ENCODE data around the gene ME3.

ME3 gene

DNA sequence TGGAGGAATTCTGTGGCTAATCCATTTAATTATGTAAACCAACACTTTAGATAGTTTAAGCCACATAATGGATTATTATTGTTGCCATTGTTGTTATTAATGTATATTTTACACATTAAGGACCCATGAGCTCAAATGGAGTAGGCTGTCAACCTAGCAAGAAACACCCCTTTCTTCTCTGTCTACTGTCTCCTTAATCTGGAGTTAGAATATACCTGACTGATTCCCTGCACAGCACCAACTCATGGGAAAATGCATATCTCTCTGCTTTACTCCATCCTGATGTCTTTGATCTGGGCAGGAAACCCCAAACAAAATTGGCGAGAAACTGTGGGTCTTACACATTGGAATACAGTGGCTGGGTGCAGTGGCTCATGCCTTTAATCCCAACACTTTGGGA lies 24.0 kb upstream of the ME3 start:
- TF ChIP-seq, protein P1, sequence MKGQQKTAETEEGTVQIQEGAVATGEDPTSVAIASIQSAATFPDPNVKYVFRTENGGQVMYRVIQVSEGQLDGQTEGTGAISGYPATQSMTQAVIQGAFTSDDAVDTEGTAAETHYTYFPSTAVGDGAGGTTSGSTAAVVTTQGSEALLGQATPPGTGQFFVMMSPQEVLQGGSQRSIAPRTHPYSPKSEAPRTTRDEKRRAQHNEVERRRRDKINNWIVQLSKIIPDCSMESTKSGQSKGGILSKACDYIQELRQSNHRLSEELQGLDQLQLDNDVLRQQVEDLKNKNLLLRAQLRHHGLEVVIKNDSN (IDR thresholded peaks at IDR 0.05): no peak
- no peak for TF ChIP-seq RAD21 (IDR thresholded peaks at IDR 0.05; ENCODE audit: low read depth)
- TF ChIP-seq, protein P2, sequence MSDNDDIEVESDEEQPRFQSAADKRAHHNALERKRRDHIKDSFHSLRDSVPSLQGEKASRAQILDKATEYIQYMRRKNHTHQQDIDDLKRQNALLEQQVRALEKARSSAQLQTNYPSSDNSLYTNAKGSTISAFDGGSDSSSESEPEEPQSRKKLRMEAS (IDR thresholded peaks at IDR 0.05): no peak
- no peak for TF ChIP-seq FOXM1 (IDR thresholded peaks at IDR 0.05; ENCODE audit: borderline replicate concordance, low read depth)
- TF ChIP-seq ZBTB7A (IDR thresholded peaks at IDR 0.05; ENCODE audit: low read depth): no peak
- no peak for TF ChIP-seq NFIC (IDR thresholded peaks at IDR 0.05)
- TF ChIP-seq CEBPB (IDR thresholded peaks at IDR 0.05): no peak
- TF ChIP-seq YY1 (IDR thresholded peaks at IDR 0.05; ENCODE audit: low read depth): no peak
- no peak for TF ChIP-seq TEAD4 (IDR thresholded peaks at IDR 0.05)

DNA sequence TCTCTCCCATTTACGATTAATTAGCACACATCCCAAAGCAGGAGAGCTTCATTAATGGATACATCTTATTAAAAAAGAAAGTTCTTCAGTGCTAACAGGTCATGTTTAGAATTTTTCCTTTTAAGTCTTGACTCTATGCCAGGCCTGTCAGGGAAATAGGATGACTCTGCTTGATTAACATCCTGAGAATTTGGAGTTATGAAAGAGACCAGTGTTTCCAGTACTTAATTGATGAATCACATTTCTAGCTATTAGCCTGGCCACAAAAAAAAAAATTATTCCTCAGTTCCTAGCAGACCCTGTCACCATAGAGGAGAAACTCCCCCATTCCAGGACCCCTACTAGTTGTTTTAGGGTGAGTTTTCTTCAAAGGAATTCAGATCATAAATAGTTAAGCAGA lies 23.6 kb upstream of the ME3 start:
- TF ChIP-seq, protein P2 (IDR thresholded peaks at IDR 0.05): no peak
- TF ChIP-seq FOXM1 (IDR thresholded peaks at IDR 0.05; ENCODE audit: borderline replicate concordance, low read depth) (0 out of 2 replicates have a peak, but pooled peaks have one; percentile 63), TAF1 (IDR thresholded peaks at IDR 0.05; ENCODE audit: low read depth) (no peak), ZBTB7A (IDR thresholded peaks at IDR 0.05; ENCODE audit: low read depth) (no peak), TEAD4 (IDR thresholded peaks at IDR 0.05) (peak; percentile 91), NFIC (IDR thresholded peaks at IDR 0.05) (peak; percentile 82), RAD21 (IDR thresholded peaks at IDR 0.05; ENCODE audit: low read depth) (no peak), CREB1 (IDR thresholded peaks at IDR 0.05; ENCODE audit: low read depth) (no peak), EP300 (IDR thresholded peaks at IDR 0.05; ENCODE audit: borderline replicate concordance) (peak; percentile 80; the same call in 1 of the 2 replicates), EGR1 (IDR thresholded peaks at IDR 0.05) (no peak), YY1 (IDR thresholded peaks at IDR 0.05; ENCODE audit: low read depth) (no peak), CEBPB (IDR thresholded peaks at IDR 0.05) (peak; percentile 33; the same call in 1 of the 2 replicates), TCF12 (IDR thresholded peaks at IDR 0.05; ENCODE audit: low read depth) (peak; percentile 50)
- TF ChIP-seq, protein P3, sequence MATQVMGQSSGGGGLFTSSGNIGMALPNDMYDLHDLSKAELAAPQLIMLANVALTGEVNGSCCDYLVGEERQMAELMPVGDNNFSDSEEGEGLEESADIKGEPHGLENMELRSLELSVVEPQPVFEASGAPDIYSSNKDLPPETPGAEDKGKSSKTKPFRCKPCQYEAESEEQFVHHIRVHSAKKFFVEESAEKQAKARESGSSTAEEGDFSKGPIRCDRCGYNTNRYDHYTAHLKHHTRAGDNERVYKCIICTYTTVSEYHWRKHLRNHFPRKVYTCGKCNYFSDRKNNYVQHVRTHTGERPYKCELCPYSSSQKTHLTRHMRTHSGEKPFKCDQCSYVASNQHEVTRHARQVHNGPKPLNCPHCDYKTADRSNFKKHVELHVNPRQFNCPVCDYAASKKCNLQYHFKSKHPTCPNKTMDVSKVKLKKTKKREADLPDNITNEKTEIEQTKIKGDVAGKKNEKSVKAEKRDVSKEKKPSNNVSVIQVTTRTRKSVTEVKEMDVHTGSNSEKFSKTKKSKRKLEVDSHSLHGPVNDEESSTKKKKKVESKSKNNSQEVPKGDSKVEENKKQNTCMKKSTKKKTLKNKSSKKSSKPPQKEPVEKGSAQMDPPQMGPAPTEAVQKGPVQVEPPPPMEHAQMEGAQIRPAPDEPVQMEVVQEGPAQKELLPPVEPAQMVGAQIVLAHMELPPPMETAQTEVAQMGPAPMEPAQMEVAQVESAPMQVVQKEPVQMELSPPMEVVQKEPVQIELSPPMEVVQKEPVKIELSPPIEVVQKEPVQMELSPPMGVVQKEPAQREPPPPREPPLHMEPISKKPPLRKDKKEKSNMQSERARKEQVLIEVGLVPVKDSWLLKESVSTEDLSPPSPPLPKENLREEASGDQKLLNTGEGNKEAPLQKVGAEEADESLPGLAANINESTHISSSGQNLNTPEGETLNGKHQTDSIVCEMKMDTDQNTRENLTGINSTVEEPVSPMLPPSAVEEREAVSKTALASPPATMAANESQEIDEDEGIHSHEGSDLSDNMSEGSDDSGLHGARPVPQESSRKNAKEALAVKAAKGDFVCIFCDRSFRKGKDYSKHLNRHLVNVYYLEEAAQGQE (IDR thresholded peaks at IDR 0.05; ENCODE audit: low read depth): no peak
- TF ChIP-seq, protein P1 (IDR thresholded peaks at IDR 0.05): no peak

DNA sequence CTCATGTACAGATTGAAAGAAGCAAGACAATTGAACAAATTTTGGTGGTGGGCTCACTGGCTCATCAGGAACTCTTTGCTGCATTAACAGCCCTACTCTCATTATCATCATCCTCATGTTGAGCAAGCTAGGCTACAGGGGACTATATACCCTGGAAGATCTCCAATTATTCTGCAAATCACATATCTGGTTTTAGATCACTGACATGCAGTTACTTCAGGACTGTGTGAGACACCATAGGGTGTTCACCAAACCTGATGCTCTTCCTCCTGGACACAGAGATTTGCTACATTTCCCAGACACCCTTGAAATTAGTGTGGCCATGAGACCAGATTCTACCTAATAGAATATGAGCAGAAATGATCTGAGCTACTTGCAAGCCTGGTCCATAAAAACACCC lies 23.0 kb upstream of the ME3 start:
- TF ChIP-seq FOXM1 (IDR thresholded peaks at IDR 0.05; ENCODE audit: borderline replicate concordance, low read depth) (no peak), YY1 (IDR thresholded peaks at IDR 0.05; ENCODE audit: low read depth) (no peak), CEBPB (IDR thresholded peaks at IDR 0.05) (no peak)
- TF ChIP-seq, protein P1 (IDR thresholded peaks at IDR 0.05): no peak

DNA sequence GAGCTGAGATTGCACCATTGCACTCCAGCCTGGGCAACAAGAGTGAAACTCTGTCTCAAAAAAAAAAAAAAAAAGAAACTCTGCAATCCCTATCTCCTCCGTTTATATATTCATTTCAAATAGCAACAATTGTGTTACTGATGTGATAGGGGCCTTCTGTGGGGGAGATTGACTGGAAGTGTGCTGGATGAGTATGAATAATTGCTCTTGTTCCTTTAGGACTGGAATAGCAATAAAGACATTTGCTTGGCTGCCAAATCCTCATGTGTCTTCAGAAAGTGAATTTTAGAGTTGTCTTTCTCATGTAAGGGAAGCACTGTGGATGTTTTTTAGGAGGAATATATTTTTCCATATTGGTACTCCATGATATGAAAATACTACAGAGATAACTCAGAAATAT lies 21.1 kb upstream of the ME3 start:
- TF ChIP-seq TEAD4 (IDR thresholded peaks at IDR 0.05) (no peak), EGR1 (IDR thresholded peaks at IDR 0.05) (no peak), RAD21 (IDR thresholded peaks at IDR 0.05; ENCODE audit: low read depth) (no peak), TAF1 (IDR thresholded peaks at IDR 0.05; ENCODE audit: low read depth) (no peak), ZBTB7A (IDR thresholded peaks at IDR 0.05; ENCODE audit: low read depth) (no peak), CREB1 (IDR thresholded peaks at IDR 0.05; ENCODE audit: low read depth) (no peak), CEBPB (IDR thresholded peaks at IDR 0.05) (no peak), YY1 (IDR thresholded peaks at IDR 0.05; ENCODE audit: low read depth) (no peak), NFIC (IDR thresholded peaks at IDR 0.05) (no peak), FOXM1 (IDR thresholded peaks at IDR 0.05; ENCODE audit: borderline replicate concordance, low read depth) (no peak), EP300 (IDR thresholded peaks at IDR 0.05; ENCODE audit: borderline replicate concordance) (no peak)
- TF ChIP-seq, protein P3 (IDR thresholded peaks at IDR 0.05; ENCODE audit: low read depth): no peak
- TF ChIP-seq, protein P2 (IDR thresholded peaks at IDR 0.05): no peak
- TF ChIP-seq, protein P1 (IDR thresholded peaks at IDR 0.05): no peak

DNA sequence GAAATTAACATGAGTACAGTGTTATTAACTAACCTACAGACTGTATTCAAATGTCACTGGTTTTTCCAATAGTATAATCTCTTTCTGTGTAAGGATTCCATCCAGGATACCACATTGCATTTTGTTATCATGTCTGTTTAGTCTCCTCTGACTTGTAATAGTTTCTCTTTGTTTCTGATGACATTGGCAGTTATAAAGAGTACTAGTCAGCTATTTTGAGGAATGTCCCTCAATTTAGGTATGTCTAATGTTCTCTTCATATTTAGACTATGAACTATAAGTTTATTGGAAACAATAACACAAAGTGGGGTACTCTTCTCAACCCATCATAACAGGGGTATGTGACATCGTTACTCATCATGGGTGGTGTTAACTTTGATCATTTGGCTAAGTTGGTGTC lies 20.3 kb upstream of the ME3 start:
- no peak for TF ChIP-seq CEBPB (IDR thresholded peaks at IDR 0.05)
- no peak for TF ChIP-seq RAD21 (IDR thresholded peaks at IDR 0.05; ENCODE audit: low read depth)
- no peak for TF ChIP-seq YY1 (IDR thresholded peaks at IDR 0.05; ENCODE audit: low read depth)
- TF ChIP-seq, protein P3 (IDR thresholded peaks at IDR 0.05; ENCODE audit: low read depth): no peak
- TF ChIP-seq, protein P1 (IDR thresholded peaks at IDR 0.05): no peak
- TF ChIP-seq TCF12 (IDR thresholded peaks at IDR 0.05; ENCODE audit: low read depth): no peak
- no peak for TF ChIP-seq CREB1 (IDR thresholded peaks at IDR 0.05; ENCODE audit: low read depth)
- TF ChIP-seq FOXM1 (IDR thresholded peaks at IDR 0.05; ENCODE audit: borderline replicate concordance, low read depth): no peak
- no peak for TF ChIP-seq EP300 (IDR thresholded peaks at IDR 0.05; ENCODE audit: borderline replicate concordance)
- no peak for TF ChIP-seq EGR1 (IDR thresholded peaks at IDR 0.05)
- TF ChIP-seq, protein P2 (IDR thresholded peaks at IDR 0.05): no peak
- no peak for TF ChIP-seq NFIC (IDR thresholded peaks at IDR 0.05)
- no peak for TF ChIP-seq TAF1 (IDR thresholded peaks at IDR 0.05; ENCODE audit: low read depth)

Measured in Ishikawa (cell line).